ENCODE data around the gene UQCRH.
"Not testable (repeated sequence)": the region's sequence is repeated elsewhere in the genome, so short reads cannot be mapped to it uniquely, and the experiment has no call there.

The UQCRH gene

GRCh38 chr1:46325285-46326076 lies 22.0 kb downstream of the UQCRH start:
- Histone ChIP-seq H3K4me3 (ENCODE audit: low read length) (peak overlapping the region; percentile 45), H3K4me1 (ENCODE audit: low read length) (peaks cover 74% of the 10 kb centered on the region), H3K4me2 (ENCODE audit: low read length) (peak overlapping the region; percentile 82), H3K9ac (ENCODE audit: low read length) (peak overlapping the region; percentile 95; the same call in 1 of the 2 replicates), H3K36me3 (replicated peaks; ENCODE audit: low read depth, low read length) (peaks cover 25% of the 10 kb centered on the region), H3K79me2 (ENCODE audit: low read length) (peaks cover 94% of the 10 kb centered on the region), H3K27ac (ENCODE audit: low read length) (peak overlapping the region; percentile 100)
- H3K9me3 ChIP-seq (ENCODE audit: insufficient read depth, low read length); H4K20me1 ChIP-seq (ENCODE audit: insufficient read depth, low read length); H3K27me3 ChIP-seq (ENCODE audit: low read depth, low read length); H2AFZ ChIP-seq (ENCODE audit: low read depth, low read length): not testable (repeated sequence)

DNA sequence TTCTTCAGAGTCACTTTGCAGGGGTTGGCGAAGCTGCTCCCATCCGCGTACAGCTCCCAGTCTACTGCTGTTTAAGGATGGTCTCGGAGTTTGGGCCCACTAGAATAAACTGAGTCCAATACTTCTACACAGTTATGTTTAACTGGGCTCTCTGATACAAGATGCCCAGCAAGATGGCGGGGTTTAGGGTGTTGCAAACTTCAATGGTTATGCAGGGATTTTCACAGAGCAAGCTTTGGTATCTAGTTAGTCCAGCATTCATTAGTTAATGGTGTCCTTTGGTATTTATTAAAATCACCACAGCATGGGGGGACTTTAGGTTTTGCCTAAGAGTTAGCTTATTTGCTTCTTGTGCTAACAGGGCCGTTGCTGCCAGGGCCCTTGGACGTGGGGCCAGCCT lies 24.7 kb downstream of the UQCRH start:
- peak overlapping the region; percentile 95 for H3K9ac ChIP-seq (ENCODE audit: low read length)
- H3K4me1 ChIP-seq (ENCODE audit: low read length) = peaks cover 57% of the 10 kb centered on the region

DNA sequence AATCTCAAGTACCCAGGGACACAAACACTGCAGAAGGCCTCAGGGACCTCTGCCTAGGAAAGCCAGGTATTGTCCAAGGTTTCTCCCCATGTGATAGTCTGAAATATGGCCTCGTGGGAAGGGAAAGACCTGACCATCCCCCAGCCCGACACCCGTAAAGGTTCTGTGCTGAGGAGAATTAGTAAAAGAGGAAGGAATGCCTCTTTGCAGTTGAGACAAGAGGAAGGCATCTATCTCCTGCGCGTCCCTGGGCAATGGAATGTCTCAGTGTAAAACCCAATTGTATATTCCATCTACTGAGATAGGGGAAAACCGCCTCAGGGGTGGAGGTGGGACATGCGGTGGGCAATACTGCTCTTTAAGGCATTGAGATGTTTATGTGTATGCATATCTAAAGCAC lies 26.3 kb downstream of the UQCRH start:
- peak overlapping the region; percentile 82 for H3K4me2 ChIP-seq (ENCODE audit: low read length)
- peaks cover 60% of the 10 kb centered on the region for H3K4me1 ChIP-seq (ENCODE audit: low read length)
- peak overlapping the region; percentile 95 for H3K9ac ChIP-seq (ENCODE audit: low read length)
- H3K27ac ChIP-seq (ENCODE audit: low read length) = peak overlapping the region; percentile 100
- peak overlapping the region; percentile 95 for H3K4me3 ChIP-seq (ENCODE audit: low read length)
- not testable (repeated sequence) for H4K20me1 ChIP-seq (ENCODE audit: insufficient read depth, low read length); H3K9me3 ChIP-seq (ENCODE audit: insufficient read depth, low read length); H3K27me3 ChIP-seq (ENCODE audit: low read depth, low read length); H2AFZ ChIP-seq (ENCODE audit: low read depth, low read length)
- H3K36me3 ChIP-seq (replicated peaks; ENCODE audit: low read depth, low read length) = peaks cover 19% of the 10 kb centered on the region
- H3K79me2 ChIP-seq (ENCODE audit: low read length) = peaks cover 79% of the 10 kb centered on the region

More for the DNA sequence above, 24.7 kb downstream of the UQCRH start:
- H2AFZ ChIP-seq (ENCODE audit: low read depth, low read length); H3K9me3 ChIP-seq (ENCODE audit: insufficient read depth, low read length); H4K20me1 ChIP-seq (ENCODE audit: insufficient read depth, low read length); H3K27me3 ChIP-seq (ENCODE audit: low read depth, low read length): not testable (repeated sequence)
- H3K4me3 ChIP-seq (ENCODE audit: low read length) = peak overlapping the region; percentile 95
- H3K79me2 ChIP-seq (ENCODE audit: low read length) = peaks cover 88% of the 10 kb centered on the region
- H3K27ac ChIP-seq (ENCODE audit: low read length) = peak overlapping the region; percentile 100
- H3K4me2 ChIP-seq (ENCODE audit: low read length) = peak overlapping the region; percentile 82
- H3K36me3 ChIP-seq (replicated peaks; ENCODE audit: low read depth, low read length) = peaks cover 24% of the 10 kb centered on the region

DNA sequence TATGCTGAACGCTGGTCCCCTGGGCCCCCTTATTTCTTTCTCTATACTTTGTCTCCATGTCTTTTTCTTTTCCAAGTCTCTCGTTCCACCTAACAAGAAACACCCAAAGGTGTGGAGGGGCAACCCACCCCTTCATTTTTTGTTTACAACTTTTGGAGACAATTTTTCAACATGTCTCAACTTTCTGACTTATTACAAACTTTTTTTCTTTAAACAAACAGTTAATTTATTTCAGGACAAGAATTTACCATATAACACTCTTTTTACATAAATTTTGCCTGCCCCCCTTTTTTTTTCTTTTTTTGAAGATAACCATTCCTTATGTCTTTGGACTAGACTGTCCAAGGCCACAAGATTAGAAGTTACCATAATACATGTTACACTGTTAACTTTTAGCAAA lies 26.9 kb downstream of the UQCRH start:
- H3K27me3 ChIP-seq (ENCODE audit: low read depth, low read length); H4K20me1 ChIP-seq (ENCODE audit: insufficient read depth, low read length); H3K9me3 ChIP-seq (ENCODE audit: insufficient read depth, low read length); H2AFZ ChIP-seq (ENCODE audit: low read depth, low read length): not testable (repeated sequence)
- H3K4me1 ChIP-seq (ENCODE audit: low read length) = peaks cover 57% of the 10 kb centered on the region
- H3K36me3 ChIP-seq (replicated peaks; ENCODE audit: low read depth, low read length) = peaks cover 14% of the 10 kb centered on the region
- H3K4me2 ChIP-seq (ENCODE audit: low read length) = peak overlapping the region; percentile 82
- H3K9ac ChIP-seq (ENCODE audit: low read length) = peak overlapping the region; percentile 95
- H3K79me2 ChIP-seq (ENCODE audit: low read length) = peaks cover 74% of the 10 kb centered on the region
- H3K27ac ChIP-seq (ENCODE audit: low read length) = peak overlapping the region; percentile 100
- peak overlapping the region; percentile 95 for H3K4me3 ChIP-seq (ENCODE audit: low read length)

GRCh38 chr1:46331786-46332540 lies 28.5 kb downstream of the UQCRH start:
- H3K4me1 ChIP-seq (ENCODE audit: low read length) = peaks cover 46% of the 10 kb centered on the region
- not testable (repeated sequence) for H4K20me1 ChIP-seq (ENCODE audit: insufficient read depth, low read length); H3K9me3 ChIP-seq (ENCODE audit: insufficient read depth, low read length); H2AFZ ChIP-seq (ENCODE audit: low read depth, low read length); H3K27me3 ChIP-seq (ENCODE audit: low read depth, low read length); H3K36me3 ChIP-seq (replicated peaks; ENCODE audit: low read depth, low read length)
- H3K4me3 ChIP-seq (ENCODE audit: low read length) = peak overlapping the region; percentile 95
- H3K79me2 ChIP-seq (ENCODE audit: low read length) = peaks cover 63% of the 10 kb centered on the region
- H3K9ac ChIP-seq (ENCODE audit: low read length) = peak overlapping the region; percentile 100
- H3K4me2 ChIP-seq (ENCODE audit: low read length) = peak overlapping the region; percentile 65
- peak overlapping the region; percentile 100 for H3K27ac ChIP-seq (ENCODE audit: low read length)

DNA sequence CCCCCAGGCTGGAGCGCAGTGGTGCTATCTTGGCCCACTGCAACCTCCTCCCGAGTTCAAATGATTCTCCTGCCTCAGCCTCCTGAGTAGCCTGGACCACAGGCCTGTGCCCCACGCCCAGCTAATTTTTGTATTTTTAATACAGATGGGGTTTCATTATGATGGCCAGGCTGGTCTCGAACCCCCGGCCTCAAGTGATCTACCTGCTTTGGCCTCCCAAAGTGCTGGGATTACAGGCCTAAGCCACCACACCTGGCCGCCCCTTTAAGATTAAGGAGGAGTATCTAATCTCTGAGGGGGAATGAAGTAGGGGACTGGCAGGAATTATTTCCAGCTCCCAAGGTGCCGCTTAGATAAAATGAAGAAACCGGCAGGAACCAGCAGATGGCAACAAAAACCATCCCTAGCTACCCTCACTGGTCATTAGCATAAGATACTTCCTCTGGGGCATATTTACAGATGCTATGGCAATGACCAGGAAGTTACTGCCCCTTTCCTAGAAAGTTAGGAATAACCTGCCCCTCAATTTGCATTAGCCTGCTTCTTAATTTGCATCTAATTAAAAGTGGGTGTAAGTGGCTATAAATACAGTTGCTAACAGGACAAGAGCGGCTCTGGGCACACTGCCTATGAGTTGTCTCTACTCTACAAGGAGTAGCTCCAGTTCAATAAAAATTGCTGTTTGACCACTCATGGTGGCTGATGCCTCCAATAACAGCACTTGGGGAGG lies 30.0 kb downstream of the UQCRH start:
- Histone ChIP-seq H3K9ac (ENCODE audit: low read length) (peak overlapping the region; percentile 96), H3K4me3 (ENCODE audit: low read length) (peak overlapping the region; percentile 72), H4K20me1 (ENCODE audit: insufficient read depth, low read length) (no peaks in the 10 kb centered on the region), H3K27me3 (ENCODE audit: low read depth, low read length) (no peaks in the 10 kb centered on the region), H3K27ac (ENCODE audit: low read length) (peak overlapping the region; percentile 100), H3K36me3 (replicated peaks; ENCODE audit: low read depth, low read length) (peaks cover 4% of the 10 kb centered on the region), H3K4me1 (ENCODE audit: low read length) (peaks cover 32% of the 10 kb centered on the region), H3K79me2 (ENCODE audit: low read length) (peaks cover 48% of the 10 kb centered on the region), H3K9me3 (ENCODE audit: insufficient read depth, low read length) (no peaks in the 10 kb centered on the region), H2AFZ (ENCODE audit: low read depth, low read length) (no peak overlapping the region), H3K4me2 (ENCODE audit: low read length) (peak overlapping the region; percentile 95)
- TF ChIP-seq, protein P1, sequence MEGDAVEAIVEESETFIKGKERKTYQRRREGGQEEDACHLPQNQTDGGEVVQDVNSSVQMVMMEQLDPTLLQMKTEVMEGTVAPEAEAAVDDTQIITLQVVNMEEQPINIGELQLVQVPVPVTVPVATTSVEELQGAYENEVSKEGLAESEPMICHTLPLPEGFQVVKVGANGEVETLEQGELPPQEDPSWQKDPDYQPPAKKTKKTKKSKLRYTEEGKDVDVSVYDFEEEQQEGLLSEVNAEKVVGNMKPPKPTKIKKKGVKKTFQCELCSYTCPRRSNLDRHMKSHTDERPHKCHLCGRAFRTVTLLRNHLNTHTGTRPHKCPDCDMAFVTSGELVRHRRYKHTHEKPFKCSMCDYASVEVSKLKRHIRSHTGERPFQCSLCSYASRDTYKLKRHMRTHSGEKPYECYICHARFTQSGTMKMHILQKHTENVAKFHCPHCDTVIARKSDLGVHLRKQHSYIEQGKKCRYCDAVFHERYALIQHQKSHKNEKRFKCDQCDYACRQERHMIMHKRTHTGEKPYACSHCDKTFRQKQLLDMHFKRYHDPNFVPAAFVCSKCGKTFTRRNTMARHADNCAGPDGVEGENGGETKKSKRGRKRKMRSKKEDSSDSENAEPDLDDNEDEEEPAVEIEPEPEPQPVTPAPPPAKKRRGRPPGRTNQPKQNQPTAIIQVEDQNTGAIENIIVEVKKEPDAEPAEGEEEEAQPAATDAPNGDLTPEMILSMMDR (IDR thresholded peaks at IDR 0.05; ENCODE audit: low read depth, low read length) = peak; percentile 53
- no peak for TF ChIP-seq EZH2phosphoT487 (IDR thresholded peaks at IDR 0.05; ENCODE audit: low read depth)

Data from OCI-LY3 (cell line).